HCT116 (cell line): ENCODE results near the gene C6orf62. TPM values are rescaled to one million over a fixed set of nuclear protein-coding genes. Genes with fewer than 3 reads are reported as not detected.
"Not testable (repeated sequence)": the region's sequence is repeated elsewhere in the genome, so short reads cannot be mapped to it uniquely, and the experiment has no call there.

Source experiments
- ATAC-seq: fragments of 200-7000 bp; cut with Tn5 transposase; 2 replicates; pipeline ENCODE4 v1.9.1; 2020; ENCODE audit warnings: mild to moderate bottlenecking, moderate library complexity
- BruUV-seq: library from RNA; stranded (reverse); fragments of 400-500 nt; replicated peaks from 2 replicates; lab custom pipeline; 2021; lab: Mats Ljungman, UMichigan
- CTCF ChIA-PET: fragments of 300-600 bp; sonication (Branson Sonifier 250); formaldehyde crosslinking; loops from one replicate; lab custom pipeline; 2021; ENCODE audit warnings: antibody characterized with exemption; lab: Charles Lee
- POLR2A ChIA-PET: fragments of 300-600, 350-600 bp; sonication (Branson Sonifier 250); formaldehyde crosslinking; loops from one replicate; lab custom pipeline; 2021; ENCODE audit warnings: antibody characterized with exemption; lab: Charles Lee
- RAD21 ChIA-PET, 2 experiments: fragments of 300-600 bp; sonication (Branson Sonifier 250); formaldehyde crosslinking; loops; one replicate each; lab custom pipeline; 2023; ENCODE audit warnings: low total read pairs in 2 of 2; ENCODE audit not compliant: uncharacterized antibody in 2 of 2, unreplicated experiment in 2 of 2, low non-redundant PET in 1 of 2; lab: Charles Lee
- DNase-seq: peaks from one replicate; pipeline ENCODE4 v3.0.0-alpha.2; 2010; ENCODE audit warnings: low read depth, low spot score
- H2AFZ ChIP-seq: fragments of 200-600 bp; shearing (Covaris generic), sonication (generic); 2 replicates; pipeline ENCODE4 v1.6.1; 2017; ENCODE audit warnings: low read depth, mixed run types, mixed read lengths, antibody characterized with exemption, low read length; ENCODE audit not compliant: poor library complexity, severe bottlenecking
- H3K27ac ChIP-seq: 2 replicates; pipeline ENCODE4 v1.5.1; 2012; ENCODE audit warnings: low read depth, low read length
- H3K27me3 ChIP-seq: fragments of 200-600 bp; sonication (generic); 2 replicates; pipeline ENCODE4 v1.6.1; 2016; ENCODE audit warnings: mixed run types, low read length, mixed read lengths; ENCODE audit not compliant: insufficient read depth
- H3K36me3 ChIP-seq, 2 experiments: fragments of 200-500 bp in 1 of 2; fragments of 200-600 bp in 1 of 2; sonication (Bioruptor generic) in 1 of 2; sonication (generic) in 1 of 2; 2 replicates each; pipeline versions ENCODE4 v1.5.1 to v1.6.1; 2014 to 2016; ENCODE audit warnings: low read length in 2 of 2, inconsistent platforms in 1 of 2, mixed read lengths in 1 of 2, mixed run types in 1 of 2; ENCODE audit not compliant: insufficient read depth in 2 of 2, control insufficient read depth in 1 of 2
- H3K4me1 ChIP-seq, 2 experiments: fragments of 200-600 bp in 1 of 2; sonication (generic) in 1 of 2; 2 replicates each; pipeline versions ENCODE4 v1.5.1 to v1.6.1; 2012 to 2017; ENCODE audit warnings: low read length in 2 of 2, inconsistent platforms in 1 of 2, mild to moderate bottlenecking in 1 of 2, mixed read lengths in 1 of 2, mixed run types in 1 of 2, moderate library complexity in 1 of 2; ENCODE audit not compliant: insufficient read depth in 2 of 2, control insufficient read depth in 1 of 2
- H3K4me2 ChIP-seq: fragments of 200-600 bp; sonication (generic); 2 replicates; pipeline ENCODE4 v1.6.1; 2017; ENCODE audit warnings: mixed run types, low read length, mixed read lengths
- H3K4me3 ChIP-seq, 2 experiments: fragments of 200-600 bp in 1 of 2; sonication (generic) in 1 of 2; replicated peaks in 1 of 2; 2 replicates each; pipeline ENCODE4 v1.5.1; 2011 to 2016; ENCODE audit warnings: low read length in 2 of 2, control low read depth in 1 of 2, low read depth in 1 of 2, mild to moderate bottlenecking in 1 of 2, mixed read lengths in 1 of 2, mixed run types in 1 of 2
- H3K79me2 ChIP-seq: fragments of 200-600 bp; sonication (generic); 2 replicates; pipeline ENCODE4 v1.6.1; 2017; ENCODE audit warnings: mild to moderate bottlenecking, mixed run types, low read length, moderate library complexity, mixed read lengths; ENCODE audit not compliant: insufficient read depth
- H3K9ac ChIP-seq: fragments of 200-600 bp; sonication (generic); 2 replicates; pipeline ENCODE4 v1.6.1; 2016; ENCODE audit warnings: low read length, mixed read lengths
- H3K9me2 ChIP-seq: fragments of 200-600 bp; sonication (generic), shearing (Covaris generic); 2 replicates; pipeline ENCODE4 v1.6.1; 2017; ENCODE audit warnings: mixed run types, mild to moderate bottlenecking, moderate library complexity; ENCODE audit not compliant: insufficient read depth
- H3K9me3 ChIP-seq, 2 experiments: fragments of 200-500 bp in 1 of 2; fragments of 200-600 bp in 1 of 2; sonication (Bioruptor generic) in 1 of 2; sonication (generic) in 1 of 2; 2 replicates each; pipeline ENCODE4 v1.6.1; 2014 to 2017; ENCODE audit warnings: low read length in 2 of 2, mixed read lengths in 2 of 2, inconsistent platforms in 1 of 2, low read depth in 1 of 2, mild to moderate bottlenecking in 1 of 2, mixed run types in 1 of 2, moderate library complexity in 1 of 2; ENCODE audit not compliant: control insufficient read depth in 1 of 2, insufficient read depth in 1 of 2
- H4K20me1 ChIP-seq: fragments of 200-600 bp; sonication (generic), shearing (Covaris generic); 2 replicates; pipeline ENCODE4 v1.6.1; 2017; ENCODE audit warnings: mixed run types, mild to moderate bottlenecking, moderate library complexity; ENCODE audit not compliant: insufficient read depth
- CBX3 ChIP-seq: IDR thresholded peaks from 2 replicates; pipeline ENCODE4 v1.6.1; 2012; ENCODE audit warnings: low read depth
- CEBPB ChIP-seq: IDR thresholded peaks from 2 replicates; pipeline ENCODE4 v1.6.1; 2012; ENCODE audit warnings: low read depth
- ELF1 ChIP-seq: IDR thresholded peaks from 2 replicates; pipeline ENCODE4 v1.6.1; 2012; ENCODE audit warnings: low read depth, borderline replicate concordance
- EZH2phosphoT487 ChIP-seq: fragments of 200-600 bp; IDR thresholded peaks from 2 replicates; pipeline ENCODE4 v1.6.1; 2018; ENCODE audit warnings: antibody characterized with exemption, borderline replicate concordance
- FOSL1 ChIP-seq: IDR thresholded peaks from 2 replicates; pipeline ENCODE4 v1.6.1; 2012; ENCODE audit warnings: low read depth
- JUND ChIP-seq: IDR thresholded peaks from 2 replicates; pipeline ENCODE4 v1.6.1; 2012
- MAX ChIP-seq: IDR thresholded peaks from 2 replicates; pipeline ENCODE4 v1.6.1; 2012
- POLR2A ChIP-seq: IDR thresholded peaks from 2 replicates; pipeline ENCODE4 v1.7.0; 2011; ENCODE audit warnings: borderline replicate concordance; ENCODE audit not compliant: insufficient read depth, insufficient read length; ENCODE audit errors: extremely low read depth
- RAD21 ChIP-seq: IDR thresholded peaks from 2 replicates; pipeline ENCODE4 v1.6.1; 2012; ENCODE audit warnings: low read depth, mild to moderate bottlenecking
- SRF ChIP-seq: IDR thresholded peaks from 2 replicates; pipeline ENCODE4 v1.6.1; 2012; ENCODE audit warnings: low read depth
- intact Hi-C: fragments of 100-400 bp; cut with micrococcal nuclease; formaldehyde crosslinking; loops from 2 replicates; pipeline ENCODE4 v1.10.0; 2022
- total RNA-seq: library from RNA; stranded (reverse); gene quantifications from one replicate; pipeline ENCODE4 v1.2.1, GENCODE V29; 2021; ENCODE audit not compliant: unreplicated experiment

C6orf62 gene
- total RNA-seq, 1 experiment from 2014 or later, result 103 TPM

- Histone ChIP-seq H3K9me2 (no peaks in the 10 kb centered on the region), H3K4me2 (no peak overlapping the region), H3K36me3 (no peaks in the 10 kb centered on the region), H3K9ac (no peak overlapping the region), H3K79me2 (no peaks in the 10 kb centered on the region), H3K9me3 (peaks cover 0 to 2% of the 10 kb centered on the region in 2 experiments; a peak in 1 of 4 replicates), H2AFZ (no peak overlapping the region), H3K4me1 (peaks cover 0 to 7% of the 10 kb centered on the region in 2 experiments; a peak in 1 of 4 replicates), H3K27ac (no peak overlapping the region), H3K27me3 (no peaks in the 10 kb centered on the region), H4K20me1 (no peaks in the 10 kb centered on the region), H3K4me3 (no peak overlapping the region)
- DNase-seq (no peak), ATAC-seq (no peak)
- no TSS peak for BruUV-seq
- POLR2A ChIA-PET, result no interaction called here
- no peak for TF ChIP-seq POLR2A
- TF ChIP-seq CEBPB, result no peak
- TF ChIP-seq EZH2phosphoT487, result no peak
- no peak for TF ChIP-seq SRF
- TF ChIP-seq FOSL1, result no peak
- TF ChIP-seq ELF1, result no peak
- TF ChIP-seq JUND, result no peak
- TF ChIP-seq MAX, result no peak
- RAD21 ChIA-PET, result no interaction called here
- CTCF ChIA-PET, result no interaction called here
- intact Hi-C loops, result no loop called here
Observed at GRCh38 chr6:24757611-24758010, 38.7 kb upstream of the C6orf62 start.

DNA sequence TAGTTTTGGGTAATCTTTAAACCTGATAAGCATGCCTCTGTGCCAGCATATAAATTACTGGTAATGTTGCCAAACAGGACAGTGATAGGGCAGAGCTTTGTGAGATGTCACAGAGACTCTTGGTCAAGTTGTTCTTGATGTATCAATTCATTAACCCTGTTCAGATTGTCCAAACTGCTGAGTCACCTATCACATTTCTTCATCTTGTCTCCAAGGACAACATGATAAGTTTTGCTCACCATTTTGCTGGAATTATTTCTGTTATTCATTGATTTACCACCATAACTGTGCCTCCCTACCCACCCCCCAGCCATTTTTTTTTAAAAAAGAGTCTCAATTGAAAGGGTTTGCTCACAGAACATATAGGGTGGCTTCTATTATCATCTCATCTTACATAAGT is 36.3 kb upstream of the C6orf62 start:
- H3K4me3 ChIP-seq, result no peak overlapping the region
- H3K27me3 ChIP-seq, result no peaks in the 10 kb centered on the region
- intact Hi-C loops, result no loop called here
- TF ChIP-seq CBX3, result no peak
- TF ChIP-seq RAD21, result no peak
- TF ChIP-seq POLR2A, result no peak
- TF ChIP-seq, all 23 proteins: peak for 0
- Histone ChIP-seq H4K20me1 (no peaks in the 10 kb centered on the region), H3K79me2 (no peaks in the 10 kb centered on the region), H3K4me1 (no peaks in the 10 kb centered on the region), H3K9ac (no peak overlapping the region), H2AFZ (peak overlapping the region; percentile 63), H3K27ac (no peak overlapping the region), H3K9me2 (no peaks in the 10 kb centered on the region), H3K9me3 (peaks cover 0 to 2% of the 10 kb centered on the region in 2 experiments; a peak in 1 of 4 replicates), H3K36me3 (no peaks in the 10 kb centered on the region), H3K4me2 (no peak overlapping the region)
- POLR2A ChIA-PET, result no interaction called here
- BruUV-seq, result no TSS peak
- CTCF ChIA-PET, result interaction anchor here (1.6 kb wide), 1 partner anchor 11 kb away, joined by 3 read pairs; no protein-coding TSS in a partner anchor
- DNase-seq (no peak), ATAC-seq (no peak)
- RAD21 ChIA-PET, result no interaction called here

DNA sequence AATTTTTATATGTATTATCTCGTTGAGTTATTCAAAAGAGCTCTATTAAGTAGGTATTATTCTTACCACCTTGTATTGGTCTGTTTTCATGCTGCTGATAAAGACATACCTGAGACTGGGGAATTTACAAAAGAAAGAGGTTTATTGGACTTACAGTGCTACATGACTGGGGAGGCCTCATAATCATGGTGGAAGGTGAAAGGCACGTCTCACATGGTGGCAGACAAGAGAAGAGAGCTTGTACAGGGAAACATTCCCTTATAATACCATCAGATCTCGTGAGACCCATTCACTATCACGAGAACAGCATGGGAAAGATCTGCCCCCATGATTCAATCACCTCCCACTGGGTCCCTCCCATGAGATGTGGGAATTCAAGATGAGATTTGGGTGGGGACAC is 35.4 kb upstream of the C6orf62 start:
- H3K27me3 ChIP-seq, H3K79me2 ChIP-seq, DNase-seq, POLR2A ChIA-PET, ATAC-seq, intact Hi-C loops, RAD21 ChIA-PET, H3K4me1 ChIP-seq, H3K4me2 ChIP-seq, H3K9me2 ChIP-seq, H3K9me3 ChIP-seq, H3K9ac ChIP-seq, BruUV-seq, H4K20me1 ChIP-seq, H3K27ac ChIP-seq, H2AFZ ChIP-seq, H3K4me3 ChIP-seq, H3K36me3 ChIP-seq: not testable (repeated sequence)
- CTCF ChIA-PET, result interaction anchor here (1.6 kb wide), 1 partner anchor 12 kb away, joined by 3 read pairs; no protein-coding TSS in a partner anchor
